Stimulated activated CD8-positive, alpha-beta memory T cell treated with anti-CD3 and anti-CD28 coated beads, Interleukin-7, amount 100 ng/mL, for 24 hours (primary cell): ENCODE data around the gene RXRG.

Experiments
- DNase-seq: peaks from one replicate; pipeline ENCODE4 v3.0.0-alpha.2; 2020; ENCODE audit warnings: low read depth

Gene RXRG

DNA sequence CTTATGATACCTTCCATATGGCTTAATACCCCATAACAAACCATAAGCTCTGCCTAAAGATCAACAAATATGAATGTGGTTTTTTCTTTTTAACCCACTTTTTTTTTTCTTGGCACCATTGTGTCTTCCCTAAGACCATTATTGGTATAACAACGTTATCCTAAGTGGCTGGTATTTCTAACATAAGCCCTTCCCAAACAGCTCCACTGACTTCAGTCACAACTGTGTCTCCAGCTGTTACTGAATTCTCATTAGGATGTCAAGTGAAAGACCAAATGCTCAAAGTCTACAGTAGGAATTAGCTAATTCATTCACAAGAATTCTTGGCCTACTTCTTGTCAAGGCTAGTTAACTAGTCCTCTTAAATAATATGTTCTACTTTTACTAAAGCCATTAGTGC is 4.2 kb upstream of the RXRG start:
- DNase-seq, result no peak

DNA sequence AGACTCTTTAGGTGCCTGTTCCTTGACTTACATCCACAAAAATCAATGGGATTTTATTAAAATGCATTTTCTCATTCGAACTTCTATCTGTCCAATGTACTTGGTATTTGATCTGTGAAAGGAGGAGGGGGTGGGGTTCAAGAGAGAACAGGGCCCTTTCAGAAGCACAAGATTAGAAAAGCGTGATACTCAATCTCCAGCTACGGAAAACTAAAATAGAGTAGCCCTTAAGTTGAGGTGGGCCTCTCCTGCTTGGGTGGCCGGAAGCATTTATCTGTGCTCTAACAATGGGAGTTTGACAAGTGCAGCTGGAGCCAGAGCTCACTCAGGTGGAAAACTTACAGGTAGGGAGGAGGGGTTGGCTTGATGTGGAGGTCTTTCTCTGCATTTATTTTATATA is 462 bp upstream of the RXRG start:
- DNase-seq, result no peak

GRCh38 chr1:165443539-165444311 is 1.2 kb downstream of the RXRG start:
- no peak for DNase-seq

- DNase-seq, result no peak
These were observed 2.3 kb downstream of the RXRG start for GRCh38 chr1:165442653-165443052.

GRCh38 chr1:165442053-165442452 is 2.9 kb downstream of the RXRG start:
- no peak for DNase-seq

- no peak for DNase-seq
These were observed 3.6 kb downstream of the RXRG start for GRCh38 chr1:165441166-165441880.

- no peak for DNase-seq
These were observed 5.6 kb downstream of the RXRG start for GRCh38 chr1:165439330-165439729.

DNA sequence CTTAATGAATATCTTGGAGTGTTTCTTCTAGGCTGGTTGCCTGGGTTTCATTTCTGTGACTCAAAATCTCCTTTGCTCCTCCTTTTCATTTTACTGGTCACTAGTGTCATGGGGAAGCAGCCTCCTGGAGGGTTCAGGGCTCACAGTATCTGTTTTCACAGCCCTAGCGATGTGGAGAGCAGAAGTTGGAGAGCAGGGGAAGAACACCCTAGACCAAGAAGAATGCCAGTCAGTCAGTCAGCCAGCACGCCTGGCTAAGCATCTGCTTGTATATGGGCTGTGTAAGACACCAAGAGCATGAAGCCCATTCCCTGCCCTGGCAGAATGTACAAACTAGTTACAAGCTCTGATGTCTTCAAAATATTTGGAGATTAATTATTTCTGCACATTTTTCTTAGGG is 7.9 kb downstream of the RXRG start:
- DNase-seq, result no peak

- DNase-seq, result no peak
These were observed 9.1 kb downstream of the RXRG start for GRCh38 chr1:165435801-165436200.

- DNase-seq, result no peak
These were observed 10.6 kb downstream of the RXRG start for GRCh38 chr1:165434281-165434680.

DNA sequence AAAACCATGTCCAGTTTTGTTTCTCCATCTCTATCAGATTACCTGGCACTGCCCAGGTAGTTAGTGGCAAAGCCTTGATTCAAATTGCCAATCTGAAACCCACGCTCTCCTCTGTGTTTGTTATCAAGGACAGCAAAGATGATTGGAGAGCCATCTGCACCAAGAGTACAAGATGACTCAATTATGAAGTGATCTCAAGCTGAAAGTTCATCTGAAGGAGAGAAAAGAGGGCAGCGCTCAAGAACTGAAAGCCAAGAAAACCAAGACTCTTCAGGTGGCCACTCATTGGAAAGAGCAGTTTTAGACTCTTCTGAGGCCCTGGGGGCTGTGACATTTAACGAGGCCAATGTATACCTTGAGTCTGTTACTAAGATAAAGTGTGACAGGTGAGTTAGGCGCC is 13.8 kb downstream of the RXRG start:
- DNase-seq, result no peak

- no peak for DNase-seq
These were observed 18.2 kb downstream of the RXRG start for GRCh38 chr1:165426745-165427144.

DNA sequence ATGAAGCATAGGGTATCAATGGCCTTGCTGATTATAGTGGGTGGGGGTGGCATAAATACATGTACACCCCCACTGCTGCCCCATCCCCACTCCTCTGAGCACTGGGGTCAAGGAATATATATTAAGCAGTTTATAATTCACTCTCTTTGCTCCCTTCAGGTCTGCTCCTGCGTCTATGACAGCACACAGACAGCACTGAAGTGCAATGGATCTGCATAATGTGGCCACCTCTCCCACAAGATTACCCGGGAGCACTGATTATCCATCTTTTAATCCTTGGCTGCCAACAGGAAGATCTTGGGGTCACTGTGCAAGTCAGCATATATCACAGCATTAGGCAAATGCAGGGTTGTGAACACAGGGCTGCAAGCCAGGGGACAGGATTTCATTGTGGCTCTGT is 19.3 kb downstream of the RXRG start:
- DNase-seq, result no peak

GRCh38 chr1:165424454-165425216 is 20.3 kb downstream of the RXRG start:
- DNase-seq, result no peak

- DNase-seq, result no peak
These were observed 21.8 kb downstream of the RXRG start for GRCh38 chr1:165423136-165423535.

DNA sequence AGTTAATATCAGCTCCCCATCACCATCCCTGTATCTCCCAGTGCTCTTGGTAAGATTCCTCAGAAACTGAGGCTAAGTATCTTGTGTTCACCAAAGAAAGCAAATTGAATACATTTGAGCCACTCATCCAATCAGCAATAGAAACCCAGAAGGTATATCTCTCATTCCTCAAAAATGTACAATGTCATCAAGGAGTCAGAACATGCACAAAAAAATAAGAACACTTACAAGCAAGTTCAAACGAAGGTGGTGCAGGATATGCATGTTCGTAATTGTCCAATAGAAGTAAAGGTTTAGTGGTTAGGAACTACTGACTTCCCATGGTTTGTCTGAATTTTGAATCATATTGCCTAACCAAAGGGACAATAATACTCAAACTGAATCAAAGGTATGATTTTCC is 24.3 kb downstream of the RXRG start:
- DNase-seq, result no peak

DNA sequence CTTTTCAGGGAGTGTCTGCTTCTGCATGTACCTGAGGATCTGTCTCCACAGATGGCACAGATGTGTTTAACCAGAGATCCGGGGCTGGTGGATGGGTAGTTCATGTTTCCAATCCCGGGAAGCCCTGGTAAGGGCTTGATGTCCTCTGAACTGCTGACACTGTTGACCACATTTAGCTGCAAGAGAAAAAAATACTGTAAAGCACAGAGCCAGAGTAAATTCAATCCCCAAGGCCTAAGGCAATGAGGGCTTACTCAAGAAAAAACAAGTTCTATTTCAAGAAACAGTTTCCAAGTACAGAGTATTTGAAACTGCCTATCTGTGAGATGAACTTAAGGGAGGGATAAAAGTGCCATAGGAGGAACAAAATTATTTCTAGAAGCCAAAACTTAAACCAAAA is 25.1 kb downstream of the RXRG start:
- DNase-seq, result no peak

GRCh38 chr1:165418195-165418594 is 26.7 kb downstream of the RXRG start:
- no peak for DNase-seq

DNA sequence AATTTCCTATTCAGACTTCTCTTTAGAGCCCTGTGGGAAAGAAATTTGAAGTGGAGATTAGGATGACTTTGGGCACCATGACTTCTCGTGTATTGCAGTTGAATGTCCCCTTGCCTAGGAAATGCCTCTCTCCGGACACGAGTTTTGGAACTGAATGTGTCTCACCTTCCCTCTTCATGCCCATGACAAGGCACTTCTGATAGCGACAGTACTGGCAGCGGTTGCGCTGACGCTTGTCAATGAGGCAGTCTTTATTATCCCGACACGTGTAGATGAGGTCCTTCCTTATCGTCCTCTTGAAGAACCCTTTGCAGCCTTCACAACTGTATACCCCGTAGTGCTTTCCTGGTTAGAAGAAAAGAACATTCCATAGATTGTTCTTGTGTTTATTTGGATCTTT is 28.1 kb downstream of the RXRG start:
- no peak for DNase-seq

- no peak for DNase-seq
These were observed 29.9 kb downstream of the RXRG start for GRCh38 chr1:165415068-165415467.

- no peak for DNase-seq
These were observed 30.3 kb downstream of the RXRG start for GRCh38 chr1:165414620-165415019.

- no peak for DNase-seq
These were observed 33.5 kb downstream of the RXRG start for GRCh38 chr1:165411396-165411795.
